ENCODE results near the gene PSMA7. TPM values are rescaled to one million over a fixed set of nuclear protein-coding genes. Genes with fewer than 3 reads are reported as not detected.

The PSMA7 gene
- total RNA-seq, 1 experiment from 2014 or later, result 332 TPM

DNA sequence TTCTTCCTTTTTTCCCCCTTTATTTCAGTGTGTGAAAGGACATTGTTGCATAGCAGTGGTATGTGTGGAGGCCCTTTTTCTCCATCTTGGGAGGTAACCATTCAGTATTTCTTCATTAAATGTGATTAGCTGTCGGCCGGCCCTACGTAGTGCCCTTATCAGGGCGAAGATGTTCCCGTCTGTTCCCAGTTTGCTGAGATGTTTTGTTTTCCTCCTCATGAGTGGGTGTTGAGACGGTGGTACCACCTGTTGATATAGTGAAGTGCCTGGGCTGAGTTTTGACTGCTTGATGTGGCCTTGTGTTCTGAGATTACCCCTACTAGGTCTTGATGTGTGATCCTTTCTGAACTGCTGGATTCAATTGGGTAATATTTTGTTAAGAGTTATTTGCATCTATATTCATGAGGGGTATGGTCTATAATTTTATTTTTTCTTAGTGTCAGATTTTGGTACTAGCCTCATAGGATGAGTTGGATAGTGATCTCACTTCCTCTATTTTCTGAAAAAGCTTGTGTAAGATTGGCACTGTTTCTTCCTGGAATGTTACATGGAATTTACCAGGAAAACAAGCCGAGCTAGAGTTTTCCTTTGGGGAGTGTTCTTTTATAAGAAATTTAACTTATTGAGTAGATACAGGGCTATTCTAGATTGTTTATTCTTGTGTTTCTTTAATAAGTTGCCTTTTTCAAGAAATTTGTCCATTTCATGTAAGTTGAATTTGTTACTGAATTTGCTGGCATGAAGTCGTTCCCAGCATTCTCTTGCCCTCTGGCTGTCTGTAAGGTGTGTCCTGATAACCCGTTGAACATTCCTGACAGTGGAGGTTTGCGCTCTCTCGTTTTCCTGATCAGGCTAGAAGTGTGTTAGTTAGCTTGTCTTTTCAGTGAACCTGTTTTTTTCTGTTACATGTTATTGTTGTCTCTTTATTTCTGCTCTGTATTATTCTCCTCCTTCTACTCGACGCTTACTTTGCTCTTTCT, 44.0 kb upstream of the PSMA7 start:
- H3K14ac ChIP-seq (ENCODE audit: insufficient read depth, low read length), result no peak overlapping the region
- no peak overlapping the region for H3K23ac ChIP-seq (ENCODE audit: insufficient read length, low read depth, low read length)
- H3K9me3 Mint-ChIP-seq, result no peaks in the 10 kb centered on the region
- no peak overlapping the region for H2AK5ac ChIP-seq (ENCODE audit: insufficient read length, low read length)
- no peak overlapping the region for H2AFZ ChIP-seq (ENCODE audit: low read length)
- no peak overlapping the region for H3K4me2 ChIP-seq (ENCODE audit: insufficient read depth, insufficient read length, low read length)
- H3K9ac ChIP-seq (ENCODE audit: extremely low read depth, insufficient read length, low read length), result no peak overlapping the region
- H3K4me3 Mint-ChIP-seq, result no peak overlapping the region; a peak in 1 of 5 replicates
- no peak overlapping the region for H2BK12ac ChIP-seq (ENCODE audit: insufficient read length, low read depth, low read length)
- H4K8ac ChIP-seq (replicated peaks; ENCODE audit: insufficient read length, low read depth, low read length), result no peak overlapping the region
- WGBS (ENCODE audit: extremely low coverage, insufficient read length, low lambda C conversion rate), result no CpG with 5 or more reads among the region's 13 CpGs
- no peak overlapping the region for H4K91ac ChIP-seq (ENCODE audit: insufficient read length, low read depth, low read length)
- no peak overlapping the region for H3K4ac ChIP-seq (ENCODE audit: low read depth, low read length)
- no peak overlapping the region; a peak in 1 of 7 replicates for H3K27ac Mint-ChIP-seq
- no peak overlapping the region for H3T11ph ChIP-seq (ENCODE audit: low read length)
- no peak overlapping the region for H3K56ac ChIP-seq (ENCODE audit: insufficient read length, low read depth, low read length)
- no peaks in the 10 kb centered on the region; the same call in 1 of the 2 replicates for H3K27me3 Mint-ChIP-seq (ENCODE audit: low read depth)
- peaks cover 8 to 9% of the 10 kb centered on the region in 2 experiments for H3K4me1 Mint-ChIP-seq
- H2BK5ac ChIP-seq (ENCODE audit: insufficient read length, low read length), result no peak overlapping the region
- H3K79me2 ChIP-seq (ENCODE audit: insufficient read depth, low read length), result peaks cover 4% of the 10 kb centered on the region; the same call in 1 of the 2 replicates
- no peak for DNase-seq
- no peaks in the 10 kb centered on the region for H3K9me3 ChIP-seq (ENCODE audit: control insufficient read depth, low read depth, low read length)
- no peak overlapping the region for H4K5ac ChIP-seq (ENCODE audit: insufficient read length, low read depth, low read length)
- no peaks in the 10 kb centered on the region for H3K27me3 ChIP-seq (ENCODE audit: insufficient read depth, low read length)
- TF ChIP-seq, protein P1, sequence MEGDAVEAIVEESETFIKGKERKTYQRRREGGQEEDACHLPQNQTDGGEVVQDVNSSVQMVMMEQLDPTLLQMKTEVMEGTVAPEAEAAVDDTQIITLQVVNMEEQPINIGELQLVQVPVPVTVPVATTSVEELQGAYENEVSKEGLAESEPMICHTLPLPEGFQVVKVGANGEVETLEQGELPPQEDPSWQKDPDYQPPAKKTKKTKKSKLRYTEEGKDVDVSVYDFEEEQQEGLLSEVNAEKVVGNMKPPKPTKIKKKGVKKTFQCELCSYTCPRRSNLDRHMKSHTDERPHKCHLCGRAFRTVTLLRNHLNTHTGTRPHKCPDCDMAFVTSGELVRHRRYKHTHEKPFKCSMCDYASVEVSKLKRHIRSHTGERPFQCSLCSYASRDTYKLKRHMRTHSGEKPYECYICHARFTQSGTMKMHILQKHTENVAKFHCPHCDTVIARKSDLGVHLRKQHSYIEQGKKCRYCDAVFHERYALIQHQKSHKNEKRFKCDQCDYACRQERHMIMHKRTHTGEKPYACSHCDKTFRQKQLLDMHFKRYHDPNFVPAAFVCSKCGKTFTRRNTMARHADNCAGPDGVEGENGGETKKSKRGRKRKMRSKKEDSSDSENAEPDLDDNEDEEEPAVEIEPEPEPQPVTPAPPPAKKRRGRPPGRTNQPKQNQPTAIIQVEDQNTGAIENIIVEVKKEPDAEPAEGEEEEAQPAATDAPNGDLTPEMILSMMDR (conservative IDR thresholded peaks at IDR 0.05), result no peak
- H3K27ac ChIP-seq (ENCODE audit: insufficient read length, low read depth, low read length), result no peak overlapping the region
- H3K36me3 Mint-ChIP-seq (ENCODE audit: insufficient read depth in 1 of 3, low read depth in 3 of 3), result peaks cover 0 to 3% (median 0%) of the 10 kb centered on the region in 3 experiments; a peak in 1 of 7 replicates
- H2BK20ac ChIP-seq (ENCODE audit: low read depth, low read length, poor library complexity, severe bottlenecking), result no peak overlapping the region
- H3K79me1 ChIP-seq (ENCODE audit: insufficient read depth, low read depth, low read length, poor library complexity, severe bottlenecking), result no peaks in the 10 kb centered on the region
- H2BK15ac ChIP-seq (ENCODE audit: low read depth, low read length), result no peak overlapping the region
- no peak overlapping the region for H3K18ac ChIP-seq (ENCODE audit: insufficient read length, low read depth, low read length)
- peaks cover 2% of the 10 kb centered on the region; the same call in 1 of the 2 replicates for H3K4me1 ChIP-seq (ENCODE audit: insufficient read depth, low read length)
- H3K23me2 ChIP-seq (ENCODE audit: insufficient read length, low read depth, low read length, poor library complexity, severe bottlenecking), result peaks cover 3% of the 10 kb centered on the region
- no peak overlapping the region for H2BK120ac ChIP-seq (ENCODE audit: low read depth, low read length, poor library complexity, severe bottlenecking)
- H4K20me1 ChIP-seq (ENCODE audit: control insufficient read depth, insufficient read depth, insufficient read length), result no peaks in the 10 kb centered on the region
